GM12801 (cell line): ENCODE results near the gene DDX51.

ENCODE experiments used
- TF ChIP-seq, protein P1 (sequence below): IDR thresholded peaks from one replicate; pipeline ENCODE4 v1.5.1; 2011; ENCODE audit warnings: control low read depth; ENCODE audit not compliant: insufficient read length; ENCODE audit errors: extremely low read depth

DDX51 gene

DNA sequence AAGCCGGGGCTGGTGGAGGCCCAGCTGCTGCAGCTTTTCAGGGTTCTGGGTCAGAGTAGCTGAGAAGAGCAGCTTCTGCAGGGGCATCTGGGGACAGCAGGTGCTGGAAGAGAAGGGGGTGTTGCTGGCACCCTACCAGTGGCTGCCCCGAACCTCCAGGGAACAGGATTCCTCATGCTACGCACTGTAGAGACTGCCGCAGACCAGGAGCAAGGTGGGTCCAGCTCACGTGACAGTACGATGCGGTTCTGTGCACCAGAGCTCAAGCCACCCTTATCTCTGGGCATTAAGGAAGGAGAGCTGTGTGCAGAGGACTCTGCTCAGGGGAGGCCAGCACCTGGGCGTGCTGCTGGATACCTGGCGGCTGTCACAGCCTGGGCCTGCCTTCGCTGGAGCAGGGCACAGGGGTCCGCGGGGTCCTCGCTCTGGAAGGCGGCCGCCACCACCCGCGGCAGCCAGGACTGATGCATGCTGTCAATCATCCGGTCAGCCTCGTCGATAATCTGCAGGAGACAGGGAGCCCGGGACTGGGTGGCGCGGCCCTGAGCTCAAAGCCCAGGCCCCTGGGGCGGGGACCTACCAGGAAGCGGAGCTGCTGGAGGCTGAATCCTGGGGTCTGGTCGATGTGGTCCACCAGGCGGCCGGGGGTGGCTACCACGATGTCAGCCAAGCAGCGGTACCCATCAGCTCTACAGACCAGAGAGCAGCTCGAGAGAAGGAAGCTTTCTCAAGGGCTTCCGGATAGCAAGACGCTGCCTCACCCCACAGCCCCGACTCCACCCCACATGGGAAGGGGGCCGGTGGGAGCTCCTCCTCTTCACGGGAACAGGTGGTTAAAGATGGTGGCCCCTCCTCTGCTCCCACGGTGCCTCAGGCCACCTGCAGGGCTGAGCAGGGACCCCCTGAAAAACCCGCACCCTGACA is 2.9 kb downstream of the DDX51 start:
- TF ChIP-seq, protein P1, sequence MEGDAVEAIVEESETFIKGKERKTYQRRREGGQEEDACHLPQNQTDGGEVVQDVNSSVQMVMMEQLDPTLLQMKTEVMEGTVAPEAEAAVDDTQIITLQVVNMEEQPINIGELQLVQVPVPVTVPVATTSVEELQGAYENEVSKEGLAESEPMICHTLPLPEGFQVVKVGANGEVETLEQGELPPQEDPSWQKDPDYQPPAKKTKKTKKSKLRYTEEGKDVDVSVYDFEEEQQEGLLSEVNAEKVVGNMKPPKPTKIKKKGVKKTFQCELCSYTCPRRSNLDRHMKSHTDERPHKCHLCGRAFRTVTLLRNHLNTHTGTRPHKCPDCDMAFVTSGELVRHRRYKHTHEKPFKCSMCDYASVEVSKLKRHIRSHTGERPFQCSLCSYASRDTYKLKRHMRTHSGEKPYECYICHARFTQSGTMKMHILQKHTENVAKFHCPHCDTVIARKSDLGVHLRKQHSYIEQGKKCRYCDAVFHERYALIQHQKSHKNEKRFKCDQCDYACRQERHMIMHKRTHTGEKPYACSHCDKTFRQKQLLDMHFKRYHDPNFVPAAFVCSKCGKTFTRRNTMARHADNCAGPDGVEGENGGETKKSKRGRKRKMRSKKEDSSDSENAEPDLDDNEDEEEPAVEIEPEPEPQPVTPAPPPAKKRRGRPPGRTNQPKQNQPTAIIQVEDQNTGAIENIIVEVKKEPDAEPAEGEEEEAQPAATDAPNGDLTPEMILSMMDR = no peak

DNA sequence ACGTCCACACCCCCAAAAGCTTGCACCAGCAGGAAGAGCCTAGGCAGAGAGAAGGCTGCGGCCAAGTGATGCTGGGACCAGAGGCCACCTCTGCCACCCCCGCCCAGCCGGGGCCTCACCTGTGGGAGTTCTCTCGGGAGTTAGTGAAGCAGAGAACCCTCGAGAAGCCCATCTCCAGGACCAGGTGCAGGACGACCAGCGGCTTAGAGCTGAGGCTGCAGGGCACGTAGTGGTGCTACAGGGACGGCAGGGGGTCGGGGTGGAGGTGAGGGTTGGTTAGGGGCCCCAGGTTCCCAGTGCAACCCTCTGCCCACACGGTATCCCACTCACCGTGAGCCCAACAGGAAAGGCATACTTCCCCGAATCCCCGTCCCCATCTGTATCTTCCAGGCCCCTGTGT is 3.6 kb downstream of the DDX51 start:
- TF ChIP-seq, protein P1 = no peak

DNA sequence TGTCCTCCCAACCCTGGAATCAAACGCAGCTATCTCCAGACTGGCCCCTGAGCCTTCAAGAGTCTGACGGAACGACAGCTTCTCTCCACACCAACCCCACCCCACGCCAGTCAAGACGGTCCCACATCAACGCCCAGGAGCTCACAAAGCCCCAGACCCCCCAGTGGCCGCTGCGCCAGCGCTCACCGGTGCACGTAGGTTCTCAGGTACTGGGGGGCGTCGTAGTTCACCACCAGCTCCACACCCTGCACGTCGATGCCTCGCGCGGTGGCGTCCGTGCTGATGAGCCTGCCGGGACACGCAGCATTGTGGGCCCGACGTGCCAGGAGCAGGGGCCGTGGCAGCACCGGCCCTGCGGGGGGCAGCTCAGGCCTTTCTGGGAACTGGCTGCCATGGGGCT is 4.2 kb downstream of the DDX51 start:
- TF ChIP-seq, protein P1 = no peak

DNA sequence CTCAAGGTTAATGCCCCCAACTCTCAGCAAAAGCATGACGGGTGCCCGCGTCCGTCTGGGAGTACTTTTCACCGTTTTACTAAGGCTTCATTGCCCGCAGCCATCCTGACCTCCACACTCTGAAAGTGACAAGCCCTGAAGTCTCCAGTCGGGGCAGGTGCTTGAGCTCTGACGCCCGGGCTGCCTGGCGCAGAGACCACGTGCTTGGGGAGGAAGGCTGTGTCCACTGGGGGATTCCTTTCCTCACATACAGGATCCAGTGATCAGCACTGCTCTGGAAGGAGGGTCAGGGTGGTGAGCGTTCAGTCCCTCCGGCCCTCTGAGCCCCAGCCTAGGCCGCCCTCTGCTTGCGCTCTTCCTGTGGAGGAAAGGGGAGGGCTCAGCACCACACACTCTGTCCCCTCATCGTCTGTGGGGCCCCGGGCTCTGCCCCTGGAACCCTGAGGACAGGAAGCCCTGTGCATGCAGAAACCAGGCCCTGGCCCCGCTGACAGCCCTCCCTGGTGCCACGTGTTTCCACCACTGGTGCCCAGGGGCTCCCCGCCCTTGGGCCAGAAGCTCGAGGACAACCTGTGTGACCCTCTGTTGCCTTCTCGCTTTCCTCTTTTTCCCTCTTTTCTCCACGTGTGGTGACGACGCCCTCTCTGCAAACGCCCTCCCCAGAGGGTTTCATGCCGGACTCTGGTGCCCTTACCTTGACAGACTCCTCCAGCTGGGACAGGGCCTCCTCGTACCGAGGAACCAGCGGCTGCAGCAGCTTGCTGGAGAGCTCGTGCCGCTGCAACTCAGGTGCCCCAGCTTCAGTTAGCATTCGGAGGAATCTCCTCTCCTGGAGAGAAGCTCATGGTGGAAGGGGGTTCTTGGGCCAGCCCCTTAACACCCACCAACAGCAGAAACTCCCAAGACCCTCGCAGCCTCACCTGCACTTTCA is 4.9 kb downstream of the DDX51 start:
- TF ChIP-seq, protein P1 = no peak

DNA sequence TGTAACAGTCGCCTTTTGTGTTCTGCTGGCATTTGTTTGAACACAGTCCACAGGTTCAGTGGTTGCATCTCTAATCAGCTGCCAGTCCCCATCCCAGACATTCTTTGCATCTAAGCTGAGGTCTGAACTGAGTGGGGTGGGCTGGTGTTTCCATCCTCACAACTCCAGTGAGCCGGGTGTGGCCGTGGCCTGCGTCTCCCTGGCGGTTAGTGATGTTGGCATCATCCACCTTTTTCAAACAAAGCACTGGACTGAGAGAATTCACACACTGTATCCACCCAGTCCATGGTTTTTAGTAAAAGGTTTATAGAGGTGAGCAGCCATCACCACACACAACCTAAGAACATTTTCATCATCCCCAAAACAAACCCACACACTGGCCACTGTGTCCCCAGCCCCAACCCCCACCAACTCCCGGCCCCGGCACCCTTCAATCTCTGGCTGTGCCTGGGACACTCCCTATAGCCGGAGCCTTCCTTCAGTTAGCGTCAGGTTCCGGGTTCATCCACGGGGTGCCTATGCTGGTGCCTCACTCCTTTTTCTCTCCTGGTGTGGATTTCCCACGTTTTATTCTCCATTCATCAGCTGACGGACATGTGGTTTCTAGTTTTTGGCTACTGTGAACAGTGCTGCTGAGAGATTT is 6.5 kb downstream of the DDX51 start:
- TF ChIP-seq, protein P1 = no peak

DNA sequence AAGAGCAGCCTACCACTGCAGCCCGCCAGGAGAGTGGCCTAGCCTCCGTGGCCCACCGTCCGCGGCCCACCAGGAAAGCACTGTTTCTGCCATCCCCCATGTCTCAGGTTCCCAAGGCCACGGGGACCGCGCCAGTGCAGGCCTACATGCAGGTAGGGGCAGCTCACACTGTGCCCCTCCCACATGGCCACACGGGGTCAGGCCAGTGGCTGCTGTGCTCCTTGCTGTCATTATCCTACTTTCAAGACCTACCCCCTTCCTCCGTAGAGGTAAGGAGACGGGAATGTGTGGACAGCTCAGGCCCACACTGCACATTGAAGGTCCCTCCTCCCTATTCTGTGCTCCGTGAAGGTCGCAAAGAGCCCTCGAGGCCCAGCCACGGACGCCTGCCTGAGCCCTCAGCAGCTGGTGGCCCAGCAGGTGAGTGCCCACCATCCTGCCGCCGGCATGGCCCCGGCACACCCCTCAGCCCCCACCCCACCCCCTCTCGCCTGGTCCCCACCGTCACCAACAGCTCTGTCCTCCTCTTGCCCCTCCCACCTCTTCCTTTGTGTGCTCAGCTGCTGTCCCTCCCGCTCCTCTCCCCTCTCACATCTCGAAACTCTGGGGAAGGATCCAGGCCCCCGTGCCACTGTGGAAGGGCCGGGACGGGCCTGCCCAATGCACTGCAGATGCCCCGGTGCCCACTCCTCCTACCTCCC is 10.0 kb downstream of the DDX51 start:
- TF ChIP-seq, protein P1 = no peak
